SK-N-SH treated with all-trans-retinoic acid at 6 μM for 48 hours (cell line): ENCODE measurements around the gene AUTS2.

ENCODE experiments used
- ARNTL ChIP-seq: fragments of 450-650 bp; formaldehyde crosslinking; IDR thresholded peaks from 2 replicates; pipeline ENCODE4 v1.5.0; 2020; ENCODE audit warnings: low read depth, mild to moderate bottlenecking, moderate library complexity, borderline replicate concordance
- ESRRG ChIP-seq: fragments of 250-450 bp; sonication (Bioruptor Pico); IDR thresholded peaks from 2 replicates; pipeline ENCODE4 v1.6.1; 2021; ENCODE audit warnings: mild to moderate bottlenecking
- POU6F1 ChIP-seq: fragments of 250-450 bp; sonication (Bioruptor Pico); IDR thresholded peaks from 2 replicates; pipeline ENCODE4 v1.8.0; 2021; ENCODE audit warnings: low read depth, mild to moderate bottlenecking, moderate library complexity, borderline replicate concordance
- RARB ChIP-seq: fragments of 250-450 bp; sonication (Bioruptor Pico); IDR thresholded peaks from 2 replicates; pipeline ENCODE4 v1.8.0; 2021; ENCODE audit warnings: mild to moderate bottlenecking, moderate library complexity
- SNAI2 ChIP-seq: fragments of 250-450 bp; sonication (Bioruptor Pico); IDR thresholded peaks from 2 replicates; pipeline ENCODE4 v1.5.0; 2020; ENCODE audit warnings: mild to moderate bottlenecking, moderate library complexity
- TSHZ2 ChIP-seq: fragments of 250-450 bp; sonication (Bioruptor Pico); IDR thresholded peaks from 2 replicates; pipeline ENCODE4 v1.5.0; 2020; ENCODE audit warnings: mild to moderate bottlenecking, moderate library complexity
- ZFP3 ChIP-seq: fragments of 250-450 bp; sonication (Bioruptor Pico); IDR thresholded peaks from 2 replicates; pipeline ENCODE4 v1.5.0; 2020; ENCODE audit warnings: mild to moderate bottlenecking, moderate library complexity
- ZFP30 ChIP-seq: fragments of 450-650 bp; formaldehyde crosslinking; IDR thresholded peaks from 2 replicates; pipeline ENCODE4 v1.5.0; 2022; ENCODE audit warnings: mild to moderate bottlenecking, moderate library complexity
- ZNF8 ChIP-seq: fragments of 450-650 bp; formaldehyde crosslinking; IDR thresholded peaks from 2 replicates; pipeline ENCODE4 v1.5.0; 2020; ENCODE audit warnings: mild to moderate bottlenecking, moderate library complexity

- TF ChIP-seq TSHZ2 (CRISPR knock-in tag): no peak
- no peak for TF ChIP-seq ZFP3 (CRISPR knock-in tag)
- no peak for TF ChIP-seq POU6F1 (CRISPR knock-in tag)
- TF ChIP-seq RARB (CRISPR knock-in tag): no peak
- TF ChIP-seq ZNF8: no peak
- TF ChIP-seq SNAI2 (CRISPR knock-in tag): no peak
- TF ChIP-seq ARNTL (CRISPR knock-in tag): no peak
- no peak for TF ChIP-seq ESRRG
- TF ChIP-seq ZFP30 (CRISPR knock-in tag): no peak
These were observed 872.5 kb downstream of the AUTS2 start for GRCh38 chr7:70470746-70471145.
